ENCODE measurements around the gene IL15RA.
"Not testable (repeated sequence)": the region's sequence is repeated elsewhere in the genome, so short reads cannot be mapped to it uniquely, and the experiment has no call there.

IL15RA gene

GRCh38 chr10:5970527-5970926, 6.8 kb downstream of the IL15RA start:
- no peak for DNase-seq (ENCODE audit: low read depth in 2 of 2)

- no peak for DNase-seq (ENCODE audit: low read depth in 2 of 2)
Observed at GRCh38 chr10:5970066-5970465, 7.3 kb downstream of the IL15RA start.

GRCh38 chr10:5968681-5969453, 8.5 kb downstream of the IL15RA start:
- DNase-seq (ENCODE audit: low read depth in 2 of 2) = no peak

- DNase-seq (ENCODE audit: low read depth in 2 of 2) = no peak
Observed at GRCh38 chr10:5968037-5968680, 9.2 kb downstream of the IL15RA start.

- no peak for DNase-seq (ENCODE audit: low read depth in 2 of 2)
Observed at GRCh38 chr10:5965266-5965665, 12.1 kb downstream of the IL15RA start.

- no peak for DNase-seq (ENCODE audit: low read depth in 2 of 2)
Observed at GRCh38 chr10:5964736-5965135, 12.6 kb downstream of the IL15RA start.

- no peak for DNase-seq (ENCODE audit: low read depth in 2 of 2)
Observed at GRCh38 chr10:5963591-5963990, 13.8 kb downstream of the IL15RA start.

- no peak for DNase-seq (ENCODE audit: low read depth in 2 of 2)
Observed at GRCh38 chr10:5963071-5963470, 14.3 kb downstream of the IL15RA start.

- DNase-seq (ENCODE audit: low read depth in 2 of 2) = not testable (repeated sequence)
Observed at GRCh38 chr10:5962358-5962940, 14.9 kb downstream of the IL15RA start.

- no peak for DNase-seq (ENCODE audit: low read depth in 2 of 2)
Observed at GRCh38 chr10:5961405-5962100, 15.8 kb downstream of the IL15RA start.

- DNase-seq (ENCODE audit: low read depth in 2 of 2) = not testable (repeated sequence)
Observed at GRCh38 chr10:5960973-5961275, 16.4 kb downstream of the IL15RA start.

GRCh38 chr10:5960070-5960972, 17.0 kb downstream of the IL15RA start:
- DNase-seq (ENCODE audit: low read depth in 2 of 2) = no peak

- DNase-seq (ENCODE audit: low read depth in 2 of 2) = no peak
Observed at GRCh38 chr10:5959581-5960069, 17.7 kb downstream of the IL15RA start.

GRCh38 chr10:5959142-5959541, 18.2 kb downstream of the IL15RA start:
- no peak for DNase-seq (ENCODE audit: low read depth in 2 of 2)

GRCh38 chr10:5958675-5959074, 18.7 kb downstream of the IL15RA start:
- DNase-seq (ENCODE audit: low read depth in 2 of 2) = no peak

GRCh38 chr10:5958077-5958476, 19.3 kb downstream of the IL15RA start:
- DNase-seq (ENCODE audit: low read depth in 2 of 2) = no peak

- no peak for DNase-seq (ENCODE audit: low read depth in 2 of 2)
Observed at GRCh38 chr10:5956146-5956936, 21.0 kb downstream of the IL15RA start.

GRCh38 chr10:5953676-5954075, 23.7 kb downstream of the IL15RA start:
- no peak for DNase-seq (ENCODE audit: low read depth in 2 of 2)

- no peak for DNase-seq (ENCODE audit: low read depth in 2 of 2)
Observed at GRCh38 chr10:5952731-5953385, 24.5 kb downstream of the IL15RA start.
